GM19455 (cell line): ENCODE measurements around the gene AKAP6.

ENCODE experiments used
- ATAC-seq: cut with Tn5 transposase; IDR thresholded peaks from one replicate; pipeline ENCODE4 v1.9.1; 2021; ENCODE audit not compliant: unreplicated experiment

The AKAP6 gene

GRCh38 chr14:32607399-32607798 is 278.3 kb downstream of the AKAP6 start:
- no peak for ATAC-seq

DNA sequence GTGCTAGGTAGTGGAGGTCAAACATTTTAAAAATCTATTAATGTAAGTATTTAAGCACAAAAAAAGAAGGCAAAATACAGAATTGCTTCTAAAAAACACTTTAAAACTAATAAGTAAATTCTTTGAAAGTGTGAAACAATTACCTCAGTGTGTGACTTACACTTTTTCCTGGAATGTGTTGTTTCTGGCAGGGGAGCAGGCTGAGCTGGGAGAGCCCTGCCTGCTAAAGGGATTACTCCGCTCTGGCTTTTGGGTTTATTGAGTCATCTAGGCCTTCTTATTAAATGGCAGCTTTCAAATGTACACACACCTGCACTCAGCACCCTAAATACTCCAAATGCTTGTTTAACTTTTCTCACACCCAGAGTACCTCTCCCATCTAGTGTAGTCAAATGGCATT is 279.8 kb downstream of the AKAP6 start:
- no peak for ATAC-seq

DNA sequence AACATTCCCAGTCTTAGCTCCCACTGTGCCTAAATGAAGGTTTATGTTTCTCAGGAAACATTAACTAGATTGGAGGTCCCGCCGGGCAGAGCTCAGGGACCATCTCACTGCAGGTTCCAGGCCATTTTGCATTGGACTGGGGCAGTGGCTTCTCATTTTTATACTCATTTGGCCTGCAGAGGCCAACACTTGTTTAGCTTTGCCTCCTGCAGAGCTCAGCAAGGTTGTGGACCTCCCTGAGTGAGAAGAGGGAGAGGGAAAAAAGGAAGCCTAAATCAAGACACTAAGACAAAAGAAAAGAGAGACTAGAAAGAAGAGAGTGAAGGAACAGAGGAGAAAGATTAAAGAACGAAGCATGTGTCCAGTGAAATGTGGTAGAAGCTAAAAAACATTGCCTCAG is 280.3 kb downstream of the AKAP6 start:
- ATAC-seq: no peak

GRCh38 chr14:32611752-32612151 is 282.7 kb downstream of the AKAP6 start:
- ATAC-seq: no peak

GRCh38 chr14:32618991-32619390 is 289.9 kb downstream of the AKAP6 start:
- no peak for ATAC-seq

DNA sequence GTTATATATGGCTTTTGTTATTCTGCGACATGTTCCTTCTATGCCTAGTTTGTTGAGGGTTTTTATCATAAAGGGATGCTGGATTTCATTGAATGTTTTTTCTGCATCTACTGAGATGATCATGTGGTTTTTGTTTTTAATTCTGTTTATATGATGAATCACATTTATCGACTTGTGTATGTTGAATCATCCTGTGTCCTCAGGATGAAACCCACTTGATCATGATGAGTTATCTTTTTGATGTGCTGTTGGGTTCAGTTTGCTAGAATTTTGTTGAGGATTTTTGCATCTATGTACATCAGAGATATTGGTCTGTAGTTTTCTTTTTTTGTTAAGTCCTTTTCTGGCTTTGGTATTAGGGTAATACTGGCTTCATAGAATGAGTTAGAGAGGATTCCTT is 291.2 kb downstream of the AKAP6 start:
- ATAC-seq: no peak

GRCh38 chr14:32620724-32621123 is 291.6 kb downstream of the AKAP6 start:
- ATAC-seq: no peak

GRCh38 chr14:32621585-32621984 is 292.5 kb downstream of the AKAP6 start:
- ATAC-seq: no peak

GRCh38 chr14:32622742-32623141 is 293.6 kb downstream of the AKAP6 start:
- ATAC-seq: no peak

- no peak for ATAC-seq
Measured at GRCh38 chr14:32623300-32624093, 294.4 kb downstream of the AKAP6 start.

DNA sequence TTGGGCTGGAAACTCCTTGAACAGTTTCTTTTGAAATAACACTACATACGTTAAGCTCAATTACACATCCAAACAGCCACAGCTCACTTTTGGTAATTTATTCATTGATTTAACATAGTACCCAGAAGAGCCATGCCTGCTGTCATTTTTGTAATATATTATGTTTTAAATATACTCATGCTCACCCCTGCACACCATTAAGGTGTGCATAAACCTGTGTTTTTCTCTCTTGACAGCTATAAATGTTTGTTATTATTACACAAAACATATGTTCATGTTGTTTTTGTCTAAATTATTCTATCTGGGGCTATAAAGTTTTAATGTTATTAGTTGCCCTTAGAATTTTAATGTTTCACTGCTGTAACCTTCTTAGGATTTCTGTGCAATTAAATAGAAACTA is 296.1 kb downstream of the AKAP6 start:
- no peak for ATAC-seq

DNA sequence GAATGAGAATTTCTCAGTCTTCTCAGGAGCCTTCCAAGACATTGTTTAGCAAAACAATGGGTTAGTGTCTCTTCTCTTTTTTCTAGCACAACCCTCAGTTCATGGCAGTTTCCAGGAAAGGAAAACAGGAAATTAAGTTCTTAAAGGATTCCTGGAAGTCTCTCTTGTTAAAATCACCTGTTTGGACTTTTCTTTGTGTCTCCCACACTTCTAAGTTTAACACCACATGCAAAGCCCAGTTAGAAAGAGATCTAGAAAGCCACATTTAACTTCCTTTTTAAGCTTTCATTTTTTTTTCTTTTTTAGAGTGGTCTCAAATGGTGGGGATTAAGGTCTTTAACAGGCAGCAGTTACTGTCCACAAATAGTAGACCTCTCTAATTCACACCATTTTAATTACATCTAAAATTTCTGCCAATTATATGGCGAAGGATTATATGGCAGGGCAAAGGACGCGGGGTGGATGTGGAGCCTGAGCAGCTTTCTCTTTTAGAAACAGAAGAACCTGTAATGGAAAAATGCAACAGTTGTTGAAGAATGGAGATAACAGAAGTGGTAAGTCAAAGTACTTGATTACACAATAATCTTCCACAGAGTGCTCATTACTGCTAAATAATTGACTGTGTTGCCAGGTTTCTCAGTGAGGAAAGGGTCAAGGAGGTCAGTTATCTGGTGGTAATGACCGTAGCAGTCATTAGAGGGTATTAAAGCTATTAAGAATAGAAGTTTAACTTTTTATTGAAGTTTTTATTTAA is 298.6 kb downstream of the AKAP6 start:
- no peak for ATAC-seq

DNA sequence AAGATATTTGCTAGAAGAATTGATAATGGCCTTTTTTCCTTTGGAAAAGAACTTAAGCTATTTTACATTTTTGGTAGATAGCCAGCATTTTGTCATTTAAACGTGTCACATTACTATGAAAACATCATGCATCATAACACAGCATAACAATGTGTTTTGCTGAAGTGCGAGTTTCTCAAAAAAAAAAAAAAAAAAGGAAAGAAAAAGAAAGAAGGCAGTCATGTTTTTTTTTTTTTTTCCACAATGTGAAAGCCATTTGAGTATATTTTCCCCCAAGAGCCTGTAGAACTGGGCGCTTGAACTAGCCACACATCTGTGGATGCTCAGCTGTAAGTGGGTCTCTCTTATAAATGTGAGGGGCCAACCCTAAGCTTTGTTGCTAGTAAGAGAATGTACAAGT is 300.1 kb downstream of the AKAP6 start:
- ATAC-seq: no peak

GRCh38 chr14:32630701-32631100 is 301.6 kb downstream of the AKAP6 start:
- no peak for ATAC-seq

- ATAC-seq: no peak
Measured at GRCh38 chr14:32633224-32633859, 304.2 kb downstream of the AKAP6 start.

- ATAC-seq: no peak
Measured at GRCh38 chr14:32633930-32634329, 304.8 kb downstream of the AKAP6 start.

GRCh38 chr14:32635061-32635719 is 306.1 kb downstream of the AKAP6 start:
- ATAC-seq: no peak

GRCh38 chr14:32637582-32637981 is 308.5 kb downstream of the AKAP6 start:
- ATAC-seq: no peak

DNA sequence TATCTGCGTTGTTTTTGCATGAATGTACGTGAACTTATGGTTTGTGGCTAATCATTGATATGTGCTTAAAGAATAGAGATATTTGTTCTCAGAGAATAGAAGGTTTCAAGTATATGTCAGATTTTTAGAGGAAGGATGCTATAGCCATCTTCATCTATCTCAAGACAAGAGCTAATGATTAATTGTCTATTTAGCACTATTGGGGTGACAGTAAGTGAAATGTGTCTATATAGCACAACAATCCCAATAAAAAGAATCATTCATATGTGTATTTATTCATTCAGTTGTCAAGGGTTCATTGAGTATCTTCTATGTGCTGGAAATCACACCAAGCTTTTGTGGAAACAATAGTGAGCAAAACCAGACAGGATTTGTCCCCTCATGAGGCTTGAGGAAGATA is 310.1 kb downstream of the AKAP6 start:
- ATAC-seq: no peak

GRCh38 chr14:32645551-32645950 is 316.5 kb downstream of the AKAP6 start:
- no peak for ATAC-seq

DNA sequence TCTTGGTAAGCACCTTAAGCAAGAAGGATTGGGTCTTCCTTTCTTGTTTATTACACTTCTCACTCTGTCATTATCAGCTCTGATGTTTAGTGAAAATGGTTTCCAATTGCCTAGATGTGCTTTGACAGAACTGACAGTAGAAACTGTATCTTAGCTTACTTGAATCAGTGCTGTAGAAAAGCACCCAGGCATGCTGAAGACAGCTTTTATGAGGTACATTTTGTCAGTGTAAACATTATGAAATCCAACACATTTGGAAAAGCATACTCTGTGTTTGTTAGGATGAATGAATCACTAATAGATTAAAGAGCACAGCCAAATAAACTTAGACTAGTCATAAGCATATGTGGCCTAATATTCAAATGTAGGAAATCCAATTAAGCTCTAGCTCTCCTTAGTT is 319.3 kb downstream of the AKAP6 start:
- no peak for ATAC-seq
